GM21717 (cell line): ENCODE measurements around the gene OVOL2.
"Not testable (repeated sequence)": the region's sequence is repeated elsewhere in the genome, so short reads cannot be mapped to it uniquely, and the experiment has no call there.

ENCODE experiments used
- ATAC-seq: cut with Tn5 transposase; IDR thresholded peaks from one replicate; pipeline ENCODE4 v1.9.1; 2021; ENCODE audit warnings: mild to moderate bottlenecking, moderate library complexity; ENCODE audit not compliant: unreplicated experiment

Gene OVOL2

GRCh38 chr20:18057101-18057993 is at the start of gene OVOL2:
Gene OVOL2 (minus strand): TSS chr20:18057916. CDS start chr20:18057634, 282 bp downstream.
- ATAC-seq, result no peak

GRCh38 chr20:18103497-18103896 is 45.8 kb upstream of the OVOL2 start:
- ATAC-seq, result no peak

GRCh38 chr20:18101125-18101810 is 43.6 kb upstream of the OVOL2 start:
- ATAC-seq, result no peak

DNA sequence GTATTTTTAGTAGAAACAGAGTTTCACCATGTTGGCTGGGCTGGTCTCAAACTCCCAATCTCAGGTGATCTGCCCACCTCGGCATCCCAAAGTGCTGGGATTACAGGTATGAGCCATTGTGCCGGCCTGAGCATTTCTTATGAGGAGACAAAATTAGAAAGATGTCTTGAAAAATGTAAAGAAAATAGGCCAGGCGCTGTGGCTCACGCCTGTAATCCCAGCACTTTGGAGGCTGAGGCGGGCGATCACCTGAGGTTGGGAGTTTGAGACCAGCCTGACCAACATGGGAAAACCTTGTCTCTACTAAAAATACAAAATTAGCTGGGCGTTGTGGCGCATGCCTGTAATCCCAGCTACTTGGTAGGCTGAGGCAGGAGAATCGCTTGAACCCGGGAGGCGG is 42.9 kb upstream of the OVOL2 start:
- not testable (repeated sequence) for ATAC-seq

DNA sequence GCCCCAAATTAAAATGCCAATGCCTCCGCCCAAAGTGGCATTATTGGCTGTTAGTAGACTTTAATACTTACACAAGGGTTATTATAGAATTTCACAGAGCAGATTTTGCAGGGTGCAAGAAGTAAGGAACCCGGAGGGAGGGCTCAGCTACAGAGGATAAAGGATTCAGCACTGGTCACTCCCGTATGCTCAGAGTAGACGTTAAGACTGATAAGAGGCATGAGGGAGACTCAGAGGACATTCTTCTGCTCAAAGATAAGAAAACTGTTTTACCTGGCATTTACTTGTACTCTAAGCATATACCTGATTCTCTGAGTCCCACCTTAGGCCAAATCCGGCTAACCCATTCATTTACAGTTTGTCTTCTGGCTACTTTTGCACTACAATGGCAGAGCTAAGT is 36.5 kb upstream of the OVOL2 start:
- no peak for ATAC-seq

GRCh38 chr20:18093388-18093787 is 35.7 kb upstream of the OVOL2 start:
- ATAC-seq, result no peak

DNA sequence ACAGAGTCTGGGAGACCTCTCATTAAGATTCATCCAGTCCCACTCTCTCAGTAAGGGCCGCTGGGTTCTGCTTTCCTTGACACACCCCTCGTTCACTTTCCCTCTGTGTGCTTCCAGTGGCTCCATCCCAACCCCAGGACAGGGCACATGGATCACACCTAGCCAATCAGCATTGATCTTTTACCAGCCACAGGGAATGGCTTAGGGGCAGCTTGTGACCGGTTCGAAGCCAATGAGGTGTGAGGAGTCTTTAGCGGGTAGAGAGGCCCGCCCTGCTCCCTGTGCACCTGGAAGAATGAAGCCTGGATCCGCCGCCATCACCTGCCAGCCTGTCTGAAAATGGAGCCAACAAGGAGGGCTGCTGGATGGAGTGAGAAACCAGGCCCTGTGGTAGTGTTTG is 35.2 kb upstream of the OVOL2 start:
- ATAC-seq, result no peak

DNA sequence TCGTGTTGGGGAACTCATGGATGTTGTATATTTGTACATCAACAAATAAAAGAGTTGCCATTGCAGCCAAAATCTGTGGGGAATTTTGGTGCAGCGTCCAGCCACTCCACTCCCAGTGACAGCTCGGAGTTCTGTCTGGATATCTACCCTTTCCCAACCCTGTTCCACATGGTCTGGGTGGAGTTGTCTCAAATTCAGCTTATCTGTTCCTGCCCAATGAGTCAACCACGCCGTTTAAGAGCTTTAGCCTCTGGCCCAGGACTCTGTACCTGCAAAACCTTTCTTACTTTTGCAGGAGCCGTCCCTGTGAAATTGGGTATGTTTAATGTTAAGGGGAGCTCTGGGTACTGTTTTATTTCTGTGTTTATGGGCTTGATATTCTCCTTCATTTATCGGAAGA is 33.9 kb upstream of the OVOL2 start:
- no peak for ATAC-seq

DNA sequence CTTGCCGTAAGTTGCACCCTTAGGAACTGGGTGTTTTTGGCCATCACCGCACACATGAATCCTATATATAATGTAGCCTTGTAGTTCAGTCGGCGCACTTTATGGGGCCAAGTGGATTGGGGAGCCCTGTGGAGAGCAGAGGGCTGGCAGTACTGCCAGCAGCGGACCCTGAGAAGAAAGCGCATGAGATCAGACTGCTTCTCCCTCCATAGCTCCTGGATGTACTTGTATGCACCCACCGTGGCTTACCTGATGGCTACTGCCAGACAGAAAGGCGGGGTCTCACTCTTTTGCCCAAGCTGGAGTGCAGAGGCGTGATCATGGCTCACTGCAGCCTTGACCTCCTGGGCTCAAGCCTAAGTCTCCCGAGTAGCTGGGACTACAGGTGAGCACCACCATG is 32.8 kb upstream of the OVOL2 start:
- ATAC-seq, result no peak

DNA sequence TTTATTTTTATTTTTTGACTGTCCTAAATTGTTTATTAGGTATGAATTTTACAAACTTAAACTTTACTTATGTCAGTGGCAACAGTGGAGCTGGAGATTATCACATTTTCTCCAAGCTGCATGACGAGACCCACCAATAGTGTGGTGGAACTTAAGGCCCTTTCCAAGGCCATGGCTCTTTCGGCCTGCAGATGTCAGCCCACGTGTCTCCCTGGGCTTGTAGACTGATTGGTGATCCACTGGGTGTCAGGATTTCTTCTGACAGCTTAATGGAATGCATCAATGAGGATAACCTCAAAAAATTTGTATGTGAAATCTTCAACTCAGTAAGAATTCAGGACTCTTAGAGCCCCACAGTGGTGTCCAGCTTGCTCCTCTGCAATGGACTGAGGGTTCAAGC is 32.3 kb upstream of the OVOL2 start:
- no peak for ATAC-seq

GRCh38 chr20:18088841-18089240 is 31.1 kb upstream of the OVOL2 start:
- ATAC-seq, result not testable (repeated sequence)

GRCh38 chr20:18088298-18088697 is 30.6 kb upstream of the OVOL2 start:
- ATAC-seq, result not testable (repeated sequence)

- no peak for ATAC-seq
Observed at GRCh38 chr20:18087054-18087453, 29.3 kb upstream of the OVOL2 start.

GRCh38 chr20:18080836-18081235 is 23.1 kb upstream of the OVOL2 start:
- ATAC-seq, result not testable (repeated sequence)

DNA sequence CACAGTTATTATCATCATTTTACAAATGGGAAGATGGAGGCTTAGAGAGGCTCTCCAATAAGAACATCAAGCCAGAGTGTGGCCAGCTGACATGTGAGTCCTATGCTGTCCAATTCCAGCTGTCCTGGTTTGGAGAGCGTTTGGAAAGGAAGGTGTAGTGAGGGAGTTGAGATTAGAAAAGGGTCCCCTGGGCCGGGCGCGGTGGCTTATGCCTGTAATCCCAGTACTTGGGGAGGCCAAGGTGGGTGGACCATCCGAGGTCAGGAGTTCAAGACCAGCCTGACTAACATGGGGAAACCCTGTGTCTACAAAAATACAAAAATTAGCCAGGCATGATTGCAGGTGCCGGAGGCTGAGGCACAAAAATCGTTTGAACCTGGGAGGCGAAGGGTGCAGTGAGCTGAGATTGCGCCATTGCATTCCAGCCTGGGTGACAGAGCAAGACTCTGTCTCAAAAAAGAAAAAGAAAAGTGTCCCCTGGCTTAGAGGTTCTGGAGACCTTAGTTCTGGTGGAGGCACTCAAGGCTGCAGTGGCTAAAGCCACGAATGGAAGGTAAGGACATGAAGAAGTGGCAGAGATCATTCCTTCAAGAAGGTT is 22.1 kb upstream of the OVOL2 start:
- no peak for ATAC-seq

- no peak for ATAC-seq
Observed at GRCh38 chr20:18077157-18077556, 19.4 kb upstream of the OVOL2 start.

DNA sequence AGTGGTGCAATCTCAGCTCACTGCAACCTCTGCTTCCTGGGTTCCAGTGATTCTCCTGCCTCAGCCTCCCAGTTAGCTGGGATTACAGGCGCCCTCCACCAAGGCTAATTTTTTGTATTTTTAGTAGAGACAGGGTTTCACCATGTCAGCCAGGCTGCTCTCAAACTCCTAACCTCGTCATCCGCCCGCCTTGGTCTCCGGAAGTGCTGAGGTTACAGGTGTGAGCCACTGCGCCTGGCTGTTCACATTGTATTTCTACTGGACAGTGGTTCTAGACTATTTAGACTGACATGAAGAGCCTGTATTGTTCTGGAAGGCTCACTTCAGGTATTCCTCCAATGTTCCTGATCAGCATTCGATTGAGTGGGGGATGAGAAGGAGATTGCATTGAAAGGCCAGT is 14.8 kb upstream of the OVOL2 start:
- no peak for ATAC-seq

- no peak for ATAC-seq
Observed at GRCh38 chr20:18066421-18067333, 9.0 kb upstream of the OVOL2 start.

GRCh38 chr20:18063676-18064075 is 6.0 kb upstream of the OVOL2 start:
- no peak for ATAC-seq

- no peak for ATAC-seq
Observed at GRCh38 chr20:18059603-18060002, 1.9 kb upstream of the OVOL2 start.
